ENCODE measurements around the gene JAKMIP3. TPM values are rescaled to one million over a fixed set of nuclear protein-coding genes. Genes with fewer than 3 reads are reported as not detected.

JAKMIP3 gene
- total RNA-seq, 1 experiment from 2014 or later: 0.17 TPM

GRCh38 chr10:132113206-132113605 is 47.5 kb downstream of the JAKMIP3 start:
- Histone ChIP-seq H2AFZ (ENCODE audit: low read depth, low read length, poor library complexity, severe bottlenecking) (no peak overlapping the region), H3K4me2 (ENCODE audit: low read length) (no peak overlapping the region), H3K79me2 (ENCODE audit: insufficient read depth, low read length) (no peaks in the 10 kb centered on the region), H3K9me2 (ENCODE audit: insufficient read depth) (no peaks in the 10 kb centered on the region), H3K27ac (ENCODE audit: low read depth, low read length) (no peak overlapping the region), H4K20me1 (ENCODE audit: insufficient read depth) (no peaks in the 10 kb centered on the region), H3K4me1 (ENCODE audit: control insufficient read depth in 1 of 2, insufficient read depth in 2 of 2, low read length in 2 of 2) (no peaks in the 10 kb centered on the region), H3K4me3 (replicated peaks in 1 of 2; ENCODE audit: low read depth in 1 of 2, low read length in 2 of 2) (no peak overlapping the region), H3K27me3 (ENCODE audit: insufficient read depth, low read length) (no peaks in the 10 kb centered on the region), H3K9me3 (ENCODE audit: control insufficient read depth in 1 of 2, insufficient read depth in 1 of 2, low read depth in 1 of 2, low read length in 2 of 2) (no peaks in the 10 kb centered on the region), H3K9ac (ENCODE audit: low read length) (no peak overlapping the region), H3K36me3 (ENCODE audit: control insufficient read depth in 1 of 2, insufficient read depth in 2 of 2, low read length in 2 of 2) (no peaks in the 10 kb centered on the region)
- no TSS peak for BruUV-seq (replicated peaks)
- TF ChIP-seq ZNF274 (IDR thresholded peaks at IDR 0.05; ENCODE audit: low read depth, low read length): no peak
- TF ChIP-seq MAX (IDR thresholded peaks at IDR 0.05): no peak
- no peak for TF ChIP-seq YY1 (IDR thresholded peaks at IDR 0.05; ENCODE audit: extremely low read depth, insufficient replicate concordance, low read depth, low read length)
- TF ChIP-seq REST (IDR thresholded peaks at IDR 0.05; ENCODE audit: low read depth): no peak
- no peak for TF ChIP-seq TCF7L2 (IDR thresholded peaks at IDR 0.05; ENCODE audit: borderline replicate concordance, extremely low read depth, insufficient read depth, insufficient read length)
- no peak for TF ChIP-seq ZFX (IDR thresholded peaks at IDR 0.05)
- TF ChIP-seq POLR2AphosphoS5 (IDR thresholded peaks at IDR 0.05; ENCODE audit: low read depth, low read length): no peak
- no peak for TF ChIP-seq SIN3A (IDR thresholded peaks at IDR 0.05; ENCODE audit: low read depth)
- no peak for TF ChIP-seq RAD21 (IDR thresholded peaks at IDR 0.05; ENCODE audit: low read depth)
- no peak for TF ChIP-seq CEBPB (IDR thresholded peaks at IDR 0.05; ENCODE audit: low read depth)
- TF ChIP-seq ZBTB33 (IDR thresholded peaks at IDR 0.05; ENCODE audit: extremely low read depth, insufficient replicate concordance, low read length): no peak
- TF ChIP-seq ATF3 (IDR thresholded peaks at IDR 0.05): no peak
- TF ChIP-seq SP1 (IDR thresholded peaks at IDR 0.05; ENCODE audit: low read depth): no peak
- TF ChIP-seq FOSL1 (IDR thresholded peaks at IDR 0.05; ENCODE audit: low read depth): no peak
- no peak for TF ChIP-seq SRF (IDR thresholded peaks at IDR 0.05; ENCODE audit: low read depth)
- TF ChIP-seq POLR2A (IDR thresholded peaks at IDR 0.05; ENCODE audit: borderline replicate concordance, extremely low read depth, insufficient read depth, insufficient read length): no peak
- no peak for TF ChIP-seq CTCF (IDR thresholded peaks at IDR 0.05 in 2 of 3, conservative IDR thresholded peaks at IDR 0.05 in 1 of 3; ENCODE audit: borderline replicate concordance in 1 of 3, insufficient read depth in 1 of 3, low read depth in 2 of 3, low read length in 2 of 3)
- no peak for TF ChIP-seq EGR1 (IDR thresholded peaks at IDR 0.05; ENCODE audit: low read depth)
- ATAC-seq (no peak), DNase-seq (ENCODE audit: low read depth, low spot score) (no peak)
- intact Hi-C loops (cut with micrococcal nuclease): no loop called here
- ChIA-PET RAD21 (ENCODE audit: low non-redundant PET in 1 of 2, low total read pairs in 2 of 2, uncharacterized antibody in 2 of 2, unreplicated experiment in 2 of 2) (no interaction called here), POLR2A (no interaction called here), CTCF (no interaction called here)
